HG03342 (cell line): Measurements from ENCODE around the gene NFYB.
"Not testable (repeated sequence)": the region's sequence is repeated elsewhere in the genome, so short reads cannot be mapped to it uniquely, and the experiment has no call there.

ENCODE experiments used
- ATAC-seq: cut with Tn5 transposase; IDR thresholded peaks from one replicate; pipeline ENCODE4 v1.9.1; 2021; ENCODE audit warnings: mild to moderate bottlenecking, moderate library complexity; ENCODE audit not compliant: unreplicated experiment

Gene NFYB

GRCh38 chr12:104121001-104121400 lies 17.0 kb downstream of the NFYB start:
- no peak for ATAC-seq

- ATAC-seq: no peak
Measured at GRCh38 chr12:104115587-104115975, 22.4 kb downstream of the NFYB start.

GRCh38 chr12:104114834-104115586 lies 23.0 kb downstream of the NFYB start:
- not testable (repeated sequence) for ATAC-seq

GRCh38 chr12:104109446-104110271 lies 28.4 kb downstream of the NFYB start:
- ATAC-seq: no peak

GRCh38 chr12:104108755-104109445 lies 29.1 kb downstream of the NFYB start:
- peak; percentile 83 for ATAC-seq

GRCh38 chr12:104106965-104107364 lies 31.0 kb downstream of the NFYB start:
- no peak for ATAC-seq

- no peak for ATAC-seq
Measured at GRCh38 chr12:104105461-104105860, 32.5 kb downstream of the NFYB start.

GRCh38 chr12:104097954-104098353 lies 40.1 kb downstream of the NFYB start:
- no peak for ATAC-seq

GRCh38 chr12:104095289-104095688 lies 42.7 kb downstream of the NFYB start:
- ATAC-seq: no peak

- ATAC-seq: no peak
Measured at GRCh38 chr12:104094284-104094683, 43.7 kb downstream of the NFYB start.

GRCh38 chr12:104091136-104091535 lies 46.9 kb downstream of the NFYB start:
- no peak for ATAC-seq

GRCh38 chr12:104090685-104091084 lies 47.3 kb downstream of the NFYB start:
- no peak for ATAC-seq

GRCh38 chr12:104083769-104084475 lies 54.1 kb downstream of the NFYB start:
- peak; percentile 82 for ATAC-seq

- ATAC-seq: no peak
Measured at GRCh38 chr12:104080764-104081163, 57.2 kb downstream of the NFYB start.

- ATAC-seq: no peak
Measured at GRCh38 chr12:104079024-104079423, 59.0 kb downstream of the NFYB start.

GRCh38 chr12:104073699-104074098 lies 64.3 kb downstream of the NFYB start:
- no peak for ATAC-seq

- no peak for ATAC-seq
Measured at GRCh38 chr12:104072099-104072498, 65.9 kb downstream of the NFYB start.
